NB4 (cell line): ENCODE data around the gene MCC.

Experiments used
- POLR2A ChIP-seq: IDR thresholded peaks from 2 replicates; pipeline ENCODE4 v1.6.1; 2011; ENCODE audit warnings: mild to moderate bottlenecking; ENCODE audit not compliant: insufficient read length; ENCODE audit errors: extremely low read depth
- TF ChIP-seq, protein P1 (sequence below): IDR thresholded peaks from one replicate; pipeline ENCODE4 v1.5.1; 2012; ENCODE audit warnings: low read depth, low read length
- TF ChIP-seq, protein P2 (sequence below): IDR thresholded peaks from 2 replicates; pipeline ENCODE4 v1.6.1; 2011; ENCODE audit warnings: low read depth, low read length

DNA sequence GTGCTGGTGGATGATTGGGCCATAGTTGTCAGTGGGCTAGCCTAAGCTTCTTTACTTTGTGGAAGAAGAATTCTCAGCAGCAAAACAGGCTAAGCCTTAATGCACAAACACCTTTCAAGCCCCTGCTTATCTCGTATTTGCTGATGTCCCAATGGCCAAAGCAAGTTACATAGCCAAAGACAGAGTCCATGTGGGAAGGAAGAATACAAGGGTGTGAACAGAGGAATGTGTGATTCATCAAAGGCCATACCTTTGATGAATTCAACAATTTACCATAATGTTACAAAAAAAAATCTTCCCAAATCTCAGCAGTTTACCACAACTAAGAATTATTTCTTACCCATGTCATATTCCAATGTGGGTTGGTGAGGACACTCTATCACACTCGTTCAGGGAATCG, 24.1 kb upstream of the MCC start:
- TF ChIP-seq, protein P1, sequence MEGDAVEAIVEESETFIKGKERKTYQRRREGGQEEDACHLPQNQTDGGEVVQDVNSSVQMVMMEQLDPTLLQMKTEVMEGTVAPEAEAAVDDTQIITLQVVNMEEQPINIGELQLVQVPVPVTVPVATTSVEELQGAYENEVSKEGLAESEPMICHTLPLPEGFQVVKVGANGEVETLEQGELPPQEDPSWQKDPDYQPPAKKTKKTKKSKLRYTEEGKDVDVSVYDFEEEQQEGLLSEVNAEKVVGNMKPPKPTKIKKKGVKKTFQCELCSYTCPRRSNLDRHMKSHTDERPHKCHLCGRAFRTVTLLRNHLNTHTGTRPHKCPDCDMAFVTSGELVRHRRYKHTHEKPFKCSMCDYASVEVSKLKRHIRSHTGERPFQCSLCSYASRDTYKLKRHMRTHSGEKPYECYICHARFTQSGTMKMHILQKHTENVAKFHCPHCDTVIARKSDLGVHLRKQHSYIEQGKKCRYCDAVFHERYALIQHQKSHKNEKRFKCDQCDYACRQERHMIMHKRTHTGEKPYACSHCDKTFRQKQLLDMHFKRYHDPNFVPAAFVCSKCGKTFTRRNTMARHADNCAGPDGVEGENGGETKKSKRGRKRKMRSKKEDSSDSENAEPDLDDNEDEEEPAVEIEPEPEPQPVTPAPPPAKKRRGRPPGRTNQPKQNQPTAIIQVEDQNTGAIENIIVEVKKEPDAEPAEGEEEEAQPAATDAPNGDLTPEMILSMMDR = no peak
- TF ChIP-seq, protein P2, sequence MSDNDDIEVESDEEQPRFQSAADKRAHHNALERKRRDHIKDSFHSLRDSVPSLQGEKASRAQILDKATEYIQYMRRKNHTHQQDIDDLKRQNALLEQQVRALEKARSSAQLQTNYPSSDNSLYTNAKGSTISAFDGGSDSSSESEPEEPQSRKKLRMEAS = no peak
- no peak for TF ChIP-seq POLR2A
